Endothelial cell of umbilical vein (primary cell): ENCODE data around the gene FUT4. TPM values are rescaled to one million over a fixed set of nuclear protein-coding genes. Genes with fewer than 3 reads are reported as not detected.

ENCODE experiments used
- BruUV-seq: library from RNA; stranded (reverse); fragments of 400-500 nt; replicated peaks from 2 replicates; lab custom pipeline; 2021; lab: Mats Ljungman, UMichigan
- CTCF ChIA-PET: fragments of 300-600, 350-600 bp; sonication (Branson Sonifier 250); formaldehyde crosslinking; loops from one replicate; lab custom pipeline; 2021; ENCODE audit warnings: antibody characterized with exemption, inconsistent platforms; lab: Charles Lee
- POLR2A ChIA-PET: fragments of 300-600, 350-600 bp; sonication (Branson Sonifier 250); formaldehyde crosslinking; loops from one replicate; lab custom pipeline; 2021; ENCODE audit warnings: antibody characterized with exemption, inconsistent platforms; lab: Charles Lee
- DNase-seq: peaks from one replicate; pipeline ENCODE4 v3.0.0-alpha.2; 2011; ENCODE audit warnings: low read depth, low spot score
- FAIRE-seq: peaks from 2 replicates; lab custom pipeline; 2011; peaks lifted over from hg19 to GRCh38; lab: Jason Lieb, UNC
- H2AFZ ChIP-seq: 2 replicates; pipeline ENCODE4 v1.6.0; 2012; ENCODE audit warnings: low read depth, low read length, control low read depth, inconsistent platforms
- H3K27ac ChIP-seq: 2 replicates; pipeline ENCODE4 v1.5.1; 2011; ENCODE audit warnings: low read depth, mild to moderate bottlenecking, control low read depth, low read length, moderate library complexity; ENCODE audit not compliant: insufficient read depth
- H3K27me3 ChIP-seq, 2 experiments: 2 replicates each; pipeline versions ENCODE4 v1.6.0 to v1.6.1; 2011; ENCODE audit warnings: low read length in 2 of 2, mixed read lengths in 1 of 2; ENCODE audit not compliant: control insufficient read depth in 2 of 2, insufficient read depth in 2 of 2
- H3K36me3 ChIP-seq, 2 experiments: 2 replicates in 1 of 2; 3 replicates in 1 of 2; pipeline ENCODE4 v1.5.1; 2011; ENCODE audit warnings: low read length in 2 of 2, mild to moderate bottlenecking in 1 of 2, moderate library complexity in 1 of 2; ENCODE audit not compliant: control insufficient read depth in 2 of 2, insufficient read depth in 2 of 2; ENCODE audit errors: extremely low read depth in 1 of 2
- H3K4me1 ChIP-seq: 3 replicates; pipeline ENCODE4 v1.5.1; 2011; ENCODE audit warnings: mild to moderate bottlenecking, low read length; ENCODE audit not compliant: control insufficient read depth, insufficient read depth; ENCODE audit errors: extremely low read depth
- H3K4me2 ChIP-seq: 2 replicates; pipeline ENCODE4 v1.6.1; 2011; ENCODE audit warnings: low read length, control low read depth, mixed read lengths; ENCODE audit not compliant: insufficient read depth
- H3K4me3 ChIP-seq, 3 experiments: fragments of 200-600 bp in 1 of 3; sonication (generic), shearing (Covaris generic) in 1 of 3; replicated peaks in 1 of 3; 2 replicates each; pipeline ENCODE4 v1.5.1; 2011 to 2016; ENCODE audit warnings: control low read depth in 3 of 3, low read length in 3 of 3, mild to moderate bottlenecking in 2 of 3, inconsistent platforms in 1 of 3, low read depth in 1 of 3, moderate library complexity in 1 of 3; ENCODE audit not compliant: insufficient read depth in 1 of 3
- H3K79me2 ChIP-seq: 2 replicates; pipeline ENCODE4 v1.6.0; 2012; ENCODE audit warnings: low read length, inconsistent platforms; ENCODE audit not compliant: control insufficient read depth, insufficient read depth
- H3K9ac ChIP-seq: replicated peaks from 2 replicates; pipeline ENCODE3; 2011; ENCODE audit warnings: low read length, control low read depth; ENCODE audit not compliant: insufficient read depth; ENCODE audit errors: extremely low read depth
- H3K9me1 ChIP-seq: replicated peaks from 3 replicates; pipeline ENCODE4 v1.6.0; 2011; ENCODE audit warnings: mild to moderate bottlenecking, low read length; ENCODE audit not compliant: control insufficient read depth, insufficient read depth; ENCODE audit errors: extremely low read depth
- H3K9me3 ChIP-seq: replicated peaks from 2 replicates; pipeline ENCODE4 v1.5.1; 2012; ENCODE audit warnings: low read length, inconsistent platforms; ENCODE audit not compliant: control insufficient read depth, insufficient read depth
- H4K20me1 ChIP-seq: replicated peaks from 2 replicates; pipeline ENCODE3; 2011; ENCODE audit warnings: mild to moderate bottlenecking, low read length; ENCODE audit not compliant: control insufficient read depth, insufficient read depth; ENCODE audit errors: extremely low read depth
- FOS ChIP-seq: IDR thresholded peaks from 2 replicates; pipeline ENCODE4 v1.6.1; 2011; ENCODE audit warnings: mild to moderate bottlenecking, low read length, moderate library complexity, borderline replicate concordance; ENCODE audit not compliant: insufficient read depth
- GATA2 ChIP-seq: IDR thresholded peaks from 2 replicates; pipeline ENCODE4 v1.7.0; 2011; ENCODE audit warnings: low read depth, mild to moderate bottlenecking, moderate library complexity, mixed read lengths, low read length; ENCODE audit not compliant: insufficient read length, insufficient read depth
- JUN ChIP-seq: IDR thresholded peaks from 2 replicates; pipeline ENCODE4 v1.6.1; 2011; ENCODE audit warnings: borderline replicate concordance, low read depth; ENCODE audit not compliant: insufficient read length, insufficient read depth
- MAX ChIP-seq: IDR thresholded peaks from 2 replicates; pipeline ENCODE4 v1.6.1; 2011; ENCODE audit not compliant: insufficient read depth, insufficient read length
- POLR2A ChIP-seq: IDR thresholded peaks from 2 replicates; pipeline ENCODE4 v1.6.1; 2012; ENCODE audit warnings: low read depth, mild to moderate bottlenecking, control low read depth, low read length
- POLR2AphosphoS5 ChIP-seq: IDR thresholded peaks from 2 replicates; pipeline ENCODE4 v1.6.1; 2012; ENCODE audit warnings: low read depth, mild to moderate bottlenecking, control low read depth, low read length, moderate library complexity; ENCODE audit not compliant: insufficient read depth
- dilution Hi-C: fragments of 300-500 bp; cut with MboI; formaldehyde crosslinking; loops from one replicate; pipeline ENCODE4 v1.15.0; 2019; ENCODE audit warnings: low sequenced_read_pairs; ENCODE audit not compliant: extremely low pct_ligation_motif_present
- intact Hi-C: fragments of 100-400 bp; cut with micrococcal nuclease; formaldehyde crosslinking; loops from one replicate; pipeline ENCODE4 v1.10.0; 2022
- polyA plus RNA-seq, 4 experiments: library from polyadenylated mRNA; depleted of rRNA in 3 of 4; stranded (reverse) in 3 of 4; unstranded in 1 of 4; fragments of >200 nt; gene quantifications; 2 replicates each; pipeline versions ENCODE4 v1.2.1 to v1.2.3, GENCODE V29; 2011 to 2012; ENCODE audit warnings: missing spikeins in 1 of 4
- total RNA-seq: library from RNA; stranded (reverse); gene quantifications from 2 replicates; pipeline ENCODE4 v1.2.3, GENCODE V29; 2021

The FUT4 gene
- total and polyA plus RNA-seq, 2 donors (not counting 3 experiments of a cell fraction or from before 2014, with no cell fraction given) = 2.4 to 5.3 TPM

DNA sequence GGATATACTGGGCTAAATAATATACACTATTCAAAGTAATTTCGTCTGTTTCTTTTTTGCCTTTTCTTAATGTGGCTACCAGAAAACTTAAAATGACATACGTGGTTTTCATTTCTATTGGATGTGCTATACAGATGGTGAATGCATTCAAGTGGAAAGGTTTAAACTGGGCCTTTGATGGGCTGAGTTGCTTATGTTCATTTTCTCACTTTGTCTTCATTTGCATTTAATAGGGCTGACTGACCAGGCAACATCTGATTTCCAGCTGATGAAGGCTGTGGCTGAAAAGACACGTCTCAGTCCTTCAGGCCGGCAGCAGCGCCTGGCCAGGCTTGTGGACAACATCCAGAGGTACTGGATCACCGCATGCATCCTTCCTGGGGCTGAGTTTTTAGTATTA lies 51.4 kb downstream of the FUT4 start:
- no peak for FAIRE-seq
- no TSS peak for BruUV-seq

GRCh38 chr11:94597896-94598295 lies 54.2 kb downstream of the FUT4 start:
- H3K9me1 ChIP-seq = no peaks in the 10 kb centered on the region
- FAIRE-seq = no peak
- no peak overlapping the region for H3K4me3 ChIP-seq
- H4K20me1 ChIP-seq = no peaks in the 10 kb centered on the region
- H3K79me2 ChIP-seq = no peaks in the 10 kb centered on the region
- no peaks in the 10 kb centered on the region for H3K9me3 ChIP-seq
- DNase-seq = no peak
- TF ChIP-seq JUN = no peak
- TF ChIP-seq MAX = no peak
- TF ChIP-seq POLR2AphosphoS5 = no peak
- ChIA-PET POLR2A (no interaction called here), CTCF (interaction anchor here (1.5 kb wide), 1 partner anchor 15 kb away, joined by 5 read pairs; no protein-coding TSS in a partner anchor)
- H3K36me3 ChIP-seq = no peaks in the 10 kb centered on the region
- no peaks in the 10 kb centered on the region for H3K27me3 ChIP-seq
- no peak overlapping the region for H2AFZ ChIP-seq
- no TSS peak for BruUV-seq
- H3K27ac ChIP-seq = no peak overlapping the region
- H3K4me2 ChIP-seq = no peak overlapping the region
- dilution Hi-C loops = no loop called here
- no peak overlapping the region for H3K9ac ChIP-seq
- H3K4me1 ChIP-seq = no peaks in the 10 kb centered on the region
- intact Hi-C loops = no loop called here

More for the DNA sequence above, 51.4 kb downstream of the FUT4 start:
- H3K4me3 ChIP-seq = no peak overlapping the region
- H2AFZ ChIP-seq = no peak overlapping the region
- ChIA-PET CTCF (interaction anchor here (0.6 to 2.1 kb wide), 5 partner anchors 8 to 371 kb away, joined by 3 to 11 read pairs (median 3); no protein-coding TSS in a partner anchor), POLR2A (no interaction called here)
- no peaks in the 10 kb centered on the region for H3K36me3 ChIP-seq
- intact Hi-C loops = no loop called here
- no peak overlapping the region for H3K4me2 ChIP-seq
- no peak for DNase-seq
- TF ChIP-seq JUN (no peak), FOS (no peak), GATA2 (no peak), POLR2A (no peak)
- no peaks in the 10 kb centered on the region for H3K79me2 ChIP-seq
- H3K9ac ChIP-seq = no peak overlapping the region
- H4K20me1 ChIP-seq = no peaks in the 10 kb centered on the region
- H3K9me3 ChIP-seq = no peaks in the 10 kb centered on the region
- no peaks in the 10 kb centered on the region for H3K9me1 ChIP-seq
- H3K27ac ChIP-seq = no peak overlapping the region
- peaks cover 0 to 3% of the 10 kb centered on the region in 2 experiments for H3K27me3 ChIP-seq
- dilution Hi-C loops = no loop called here
- no peaks in the 10 kb centered on the region for H3K4me1 ChIP-seq

Other genes with a start within 250 kb of the FUT4 start
- gene IZUMO1R, start 239.3 kb upstream of the FUT4 start, total RNA-seq = not detected in 2 replicates
- not detected in 2 replicates for gene IZUMO1R, start 239.3 kb upstream of the FUT4 start, polyA plus RNA-seq
- gene GPR83, start 142.5 kb upstream of the FUT4 start, total RNA-seq = not detected in 2 replicates
- gene GPR83, start 142.5 kb upstream of the FUT4 start, polyA plus RNA-seq = 0.05 and 0.07 TPM in 2 replicates
- gene MRE11, start 50.1 kb upstream of the FUT4 start, total RNA-seq = 22.0 and 25.3 TPM in 2 replicates
- 3.0 and 4.5 TPM in 2 replicates for gene MRE11, start 50.1 kb upstream of the FUT4 start, polyA plus RNA-seq
- 7.6 and 8.0 TPM in 2 replicates for gene ANKRD49, start 49.9 kb upstream of the FUT4 start, total RNA-seq
- 6.0 and 7.4 TPM in 2 replicates for gene ANKRD49, start 49.9 kb upstream of the FUT4 start, polyA plus RNA-seq
- gene C11orf97, start 31.5 kb upstream of the FUT4 start, total RNA-seq = not detected in 2 replicates
- not detected in 2 replicates for gene C11orf97, start 31.5 kb upstream of the FUT4 start, polyA plus RNA-seq
- gene PIWIL4, start 23.4 kb downstream of the FUT4 start, total RNA-seq = 0.25 and 0.64 TPM in 2 replicates
- 0.55 and 0.76 TPM in 2 replicates for gene PIWIL4, start 23.4 kb downstream of the FUT4 start, polyA plus RNA-seq
- 37.8 and 41.8 TPM in 2 replicates for gene AMOTL1, start 224.4 kb downstream of the FUT4 start, total RNA-seq
- 11.3 and 12.5 TPM in 2 replicates for gene AMOTL1, start 224.4 kb downstream of the FUT4 start, polyA plus RNA-seq